SU-DHL-6 (cell line): ENCODE results near the gene PTRHD1.

Source experiments
- H2AFZ ChIP-seq: fragments of 200-600 bp; sonication (generic); 2 replicates; pipeline ENCODE4 v1.6.1; 2014; ENCODE audit warnings: low read depth, mild to moderate bottlenecking, moderate library complexity, mixed read lengths, antibody characterized with exemption, low read length; ENCODE audit not compliant: severe bottlenecking
- H3F3A ChIP-seq: fragments of 200-600 bp; shearing (Covaris generic); 2 replicates; pipeline ENCODE4 v1.6.0; 2016; ENCODE audit warnings: antibody characterized with exemption, mild to moderate bottlenecking; ENCODE audit not compliant: insufficient read depth
- H3K27ac ChIP-seq: fragments of 200-600 bp; sonication (generic); 2 replicates; pipeline ENCODE4 v1.5.1; 2016; ENCODE audit warnings: low read depth, mild to moderate bottlenecking, low read length, moderate library complexity, mixed read lengths
- H3K27me3 ChIP-seq: fragments of 200-600 bp; sonication (generic), shearing (Covaris generic); 2 replicates; pipeline ENCODE4 v1.6.0; 2014; ENCODE audit warnings: mild to moderate bottlenecking, low read length
- H3K36me3 ChIP-seq: fragments of 200-600 bp; sonication (generic); 2 replicates; pipeline ENCODE4 v1.6.1; 2014; ENCODE audit warnings: mild to moderate bottlenecking, low read length, mixed read lengths
- H3K4me2 ChIP-seq: fragments of 300-600, 200-600 bp; shearing (Covaris generic), sonication (generic); 2 replicates; pipeline ENCODE4 v1.6.0; 2014; ENCODE audit warnings: low read length, low read depth, mild to moderate bottlenecking; ENCODE audit not compliant: poor library complexity, severe bottlenecking
- H3K4me3 ChIP-seq: fragments of 200-600 bp; sonication (generic); 2 replicates; pipeline ENCODE4 v1.5.1; 2014; ENCODE audit warnings: antibody characterized with exemption, low read length, mild to moderate bottlenecking, mixed read lengths; ENCODE audit not compliant: insufficient read depth, poor library complexity, severe bottlenecking
- H3K79me2 ChIP-seq: fragments of 200-600 bp; sonication (generic); 2 replicates; pipeline ENCODE4 v1.6.1; 2014; ENCODE audit warnings: mild to moderate bottlenecking, low read length, moderate library complexity; ENCODE audit not compliant: insufficient read depth
- H3K9ac ChIP-seq: fragments of 200-600 bp; sonication (generic); 2 replicates; pipeline ENCODE4 v1.7.0; 2014; ENCODE audit warnings: mild to moderate bottlenecking, low read length
- H3K9me2 ChIP-seq: fragments of 200-600 bp; sonication (generic); replicated peaks from 2 replicates; pipeline ENCODE4 v1.6.1; 2014; ENCODE audit warnings: low read length; ENCODE audit not compliant: insufficient read depth
- H3K9me3 ChIP-seq: fragments of 200-600 bp; sonication (generic); 2 replicates; pipeline ENCODE4 v1.6.1; 2014; ENCODE audit warnings: low read length, mixed read lengths; ENCODE audit not compliant: insufficient read depth
- H4K20me1 ChIP-seq: fragments of 200-600 bp; sonication (generic); 2 replicates; pipeline ENCODE4 v1.6.1; 2014; ENCODE audit warnings: low read depth, mild to moderate bottlenecking, antibody characterized with exemption, low read length, moderate library complexity, mixed read lengths
- CTCF ChIP-seq: fragments of 200-600 bp; sonication (generic); IDR thresholded peaks from one replicate; pipeline ENCODE4 v1.5.1; 2017; ENCODE audit warnings: antibody characterized with exemption, mild to moderate bottlenecking, low read length, moderate library complexity; ENCODE audit not compliant: insufficient read depth, poor library complexity, severe bottlenecking
- EZH2phosphoT487 ChIP-seq: fragments of 200-600 bp; sonication (generic), shearing (Covaris generic); conservative IDR thresholded peaks from 2 replicates; pipeline ENCODE4 v1.6.1; 2018; ENCODE audit warnings: mild to moderate bottlenecking, antibody characterized with exemption, low read length, moderate library complexity, mixed read lengths

The PTRHD1 gene

GRCh38 chr2:24768601-24769000 is 24.6 kb downstream of the PTRHD1 start:
- no peaks in the 10 kb centered on the region for H3F3A ChIP-seq
- no peaks in the 10 kb centered on the region for H4K20me1 ChIP-seq
- H3K79me2 ChIP-seq = no peaks in the 10 kb centered on the region
- no peaks in the 10 kb centered on the region for H3K9me3 ChIP-seq
- no peak overlapping the region for H2AFZ ChIP-seq
- H3K9ac ChIP-seq = no peak overlapping the region
- no peak overlapping the region for H3K4me3 ChIP-seq
- no peaks in the 10 kb centered on the region for H3K36me3 ChIP-seq
- H3K27ac ChIP-seq = no peak overlapping the region
- no peaks in the 10 kb centered on the region for H3K27me3 ChIP-seq
- TF ChIP-seq CTCF = no peak
- no peak for TF ChIP-seq EZH2phosphoT487
- no peaks in the 10 kb centered on the region for H3K9me2 ChIP-seq
- no peak overlapping the region for H3K4me2 ChIP-seq

DNA sequence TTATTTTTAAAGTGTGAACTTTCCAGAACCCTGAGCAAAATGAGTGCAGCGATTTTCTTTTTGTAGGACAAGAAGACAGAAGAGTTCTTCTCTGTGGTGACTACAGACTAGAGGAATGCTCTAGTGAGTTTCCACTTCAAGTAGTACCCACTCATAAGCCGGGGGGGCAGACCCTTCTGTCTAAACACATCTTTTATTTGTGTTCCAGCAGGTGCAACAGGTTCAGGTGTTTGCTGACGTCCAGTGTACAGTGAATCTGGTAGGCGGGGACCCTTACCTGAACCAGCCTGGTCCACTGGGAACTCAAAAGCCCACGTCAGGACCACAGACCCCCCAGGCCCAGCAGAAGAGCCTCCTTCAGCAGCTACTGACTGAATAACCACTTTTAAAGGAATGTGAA is 25.2 kb downstream of the PTRHD1 start:
- Histone ChIP-seq H3K27me3 (no peaks in the 10 kb centered on the region), H2AFZ (no peak overlapping the region), H4K20me1 (no peaks in the 10 kb centered on the region), H3K9me3 (no peaks in the 10 kb centered on the region), H3F3A (no peaks in the 10 kb centered on the region), H3K9me2 (no peaks in the 10 kb centered on the region), H3K36me3 (no peaks in the 10 kb centered on the region), H3K79me2 (no peaks in the 10 kb centered on the region), H3K27ac (no peak overlapping the region), H3K4me3 (no peak overlapping the region), H3K9ac (no peak overlapping the region), H3K4me2 (no peak overlapping the region)
- TF ChIP-seq CTCF (no peak), EZH2phosphoT487 (no peak)

DNA sequence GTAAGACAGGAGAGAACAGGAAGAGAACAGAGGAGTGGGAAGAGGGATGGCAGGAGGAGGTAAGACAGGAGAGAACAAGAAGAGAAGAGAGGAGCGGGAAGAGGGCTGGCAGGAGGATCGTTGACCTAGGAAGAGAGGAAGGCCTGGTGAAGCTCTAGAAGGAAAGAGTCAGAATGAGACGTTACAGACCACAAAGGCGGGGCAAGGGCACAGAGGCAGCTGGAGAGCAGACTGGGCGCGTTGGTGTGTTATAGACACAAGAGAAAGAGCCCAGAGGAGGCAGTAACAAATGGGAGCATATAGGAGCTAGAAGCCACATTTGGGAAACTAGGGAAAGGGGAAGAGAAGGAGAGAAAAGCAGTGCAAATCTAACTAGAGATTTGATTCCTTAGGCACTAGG is 26.6 kb downstream of the PTRHD1 start:
- H3K27ac ChIP-seq = no peak overlapping the region
- no peaks in the 10 kb centered on the region for H3K36me3 ChIP-seq
- no peaks in the 10 kb centered on the region for H3K9me3 ChIP-seq
- H3K4me3 ChIP-seq = no peak overlapping the region
- H2AFZ ChIP-seq = no peak overlapping the region
- H3K27me3 ChIP-seq = no peaks in the 10 kb centered on the region
- H3K79me2 ChIP-seq = no peaks in the 10 kb centered on the region
- no peaks in the 10 kb centered on the region for H4K20me1 ChIP-seq
- no peak overlapping the region for H3K4me2 ChIP-seq
- H3F3A ChIP-seq = no peaks in the 10 kb centered on the region
- TF ChIP-seq EZH2phosphoT487 (no peak), CTCF (no peak)
- no peaks in the 10 kb centered on the region for H3K9me2 ChIP-seq
- H3K9ac ChIP-seq = no peak overlapping the region

- H3K9me2 ChIP-seq = no peaks in the 10 kb centered on the region
- no peak overlapping the region for H3K27ac ChIP-seq
- H2AFZ ChIP-seq = no peak overlapping the region
- H3K4me3 ChIP-seq = no peak overlapping the region
- no peaks in the 10 kb centered on the region for H3K27me3 ChIP-seq
- no peak for TF ChIP-seq EZH2phosphoT487
- no peak for TF ChIP-seq CTCF
- no peak overlapping the region for H3K4me2 ChIP-seq
- no peaks in the 10 kb centered on the region for H3F3A ChIP-seq
- H3K79me2 ChIP-seq = no peaks in the 10 kb centered on the region
- H3K9ac ChIP-seq = no peak overlapping the region
- H3K36me3 ChIP-seq = no peaks in the 10 kb centered on the region
- no peaks in the 10 kb centered on the region for H3K9me3 ChIP-seq
- no peaks in the 10 kb centered on the region for H4K20me1 ChIP-seq
Observed at GRCh38 chr2:24763843-24764242, 29.3 kb downstream of the PTRHD1 start.
